ENCODE results near the gene FIP1L1.

The FIP1L1 gene

GRCh38 chr4:53507671-53508286 is 130.3 kb downstream of the FIP1L1 start:
- no peak for DNase-seq

- DNase-seq, result no peak
Measured at GRCh38 chr4:53508446-53508845, 131.0 kb downstream of the FIP1L1 start.

GRCh38 chr4:53510321-53510720 is 132.9 kb downstream of the FIP1L1 start:
- DNase-seq, result no peak
